Retinal pigment epithelial cell (primary cell): ENCODE measurements around the gene PRICKLE3.

Experiments
- DNase-seq: peaks from one replicate; pipeline ENCODE4 v3.0.0-alpha.2; 2010; ENCODE audit warnings: low read depth
- H3K4me3 ChIP-seq: 2 replicates; pipeline ENCODE4 v1.5.1; 2011; ENCODE audit warnings: mild to moderate bottlenecking, low read length, control low read depth, moderate library complexity
- TF ChIP-seq, protein P1 (sequence below): conservative IDR thresholded peaks from 2 replicates; pipeline ENCODE4 v1.5.1; 2011; ENCODE audit warnings: low read depth, low read length, control low read depth, inconsistent platforms

PRICKLE3 gene

DNA sequence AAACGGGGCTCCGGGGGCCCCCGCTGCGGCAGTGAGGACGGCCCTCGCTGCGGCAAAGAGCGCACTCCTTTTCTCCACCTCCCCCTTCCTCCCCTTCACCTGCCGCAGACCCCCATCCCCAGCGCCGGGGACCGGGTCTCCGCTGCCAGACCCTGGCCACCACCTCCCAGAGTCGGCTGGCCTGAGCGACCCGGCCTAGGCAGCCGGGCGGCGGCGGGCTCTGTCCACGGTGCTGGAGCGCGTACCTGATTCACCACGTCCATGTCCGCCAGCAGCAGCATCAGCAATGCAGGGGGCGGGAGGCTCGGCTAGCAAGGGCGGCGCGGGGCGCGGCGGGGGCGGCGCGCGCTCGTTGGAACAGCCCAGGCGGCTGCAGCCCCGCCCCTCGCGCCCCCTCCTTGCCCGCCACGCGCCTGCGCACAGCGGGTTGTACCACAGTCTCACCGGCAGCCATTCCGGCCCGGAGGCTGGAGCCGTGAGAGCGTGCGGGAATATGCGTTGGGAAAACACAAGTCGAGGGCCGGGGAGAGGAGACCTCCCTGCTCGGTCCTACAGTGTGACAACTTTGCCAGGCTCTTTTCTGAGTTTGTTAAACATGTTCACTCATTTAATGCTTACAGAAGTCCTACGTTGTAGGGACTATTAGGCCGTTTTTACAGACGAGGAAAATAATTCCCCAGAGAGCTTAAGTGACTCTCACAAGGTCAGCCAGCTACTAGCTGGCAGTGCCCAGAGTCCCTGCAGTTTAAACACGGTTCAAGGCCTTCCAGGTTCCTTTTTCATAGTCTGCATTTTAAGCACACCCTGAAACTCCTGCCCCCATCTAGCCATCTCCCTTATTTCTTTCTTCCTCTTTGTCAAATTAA lies 14.0 kb upstream of the PRICKLE3 start, which contains the start of gene SYP:
TSS of gene SYP (minus strand) at position 288 of the 866 bp plus-strand sequence. CDS start at position 281, 7 bp downstream.
- H3K4me3 ChIP-seq = peak within 1 kb of the TSS; percentile 35
- DNase-seq = peak; percentile 28
- TF ChIP-seq, protein P1, sequence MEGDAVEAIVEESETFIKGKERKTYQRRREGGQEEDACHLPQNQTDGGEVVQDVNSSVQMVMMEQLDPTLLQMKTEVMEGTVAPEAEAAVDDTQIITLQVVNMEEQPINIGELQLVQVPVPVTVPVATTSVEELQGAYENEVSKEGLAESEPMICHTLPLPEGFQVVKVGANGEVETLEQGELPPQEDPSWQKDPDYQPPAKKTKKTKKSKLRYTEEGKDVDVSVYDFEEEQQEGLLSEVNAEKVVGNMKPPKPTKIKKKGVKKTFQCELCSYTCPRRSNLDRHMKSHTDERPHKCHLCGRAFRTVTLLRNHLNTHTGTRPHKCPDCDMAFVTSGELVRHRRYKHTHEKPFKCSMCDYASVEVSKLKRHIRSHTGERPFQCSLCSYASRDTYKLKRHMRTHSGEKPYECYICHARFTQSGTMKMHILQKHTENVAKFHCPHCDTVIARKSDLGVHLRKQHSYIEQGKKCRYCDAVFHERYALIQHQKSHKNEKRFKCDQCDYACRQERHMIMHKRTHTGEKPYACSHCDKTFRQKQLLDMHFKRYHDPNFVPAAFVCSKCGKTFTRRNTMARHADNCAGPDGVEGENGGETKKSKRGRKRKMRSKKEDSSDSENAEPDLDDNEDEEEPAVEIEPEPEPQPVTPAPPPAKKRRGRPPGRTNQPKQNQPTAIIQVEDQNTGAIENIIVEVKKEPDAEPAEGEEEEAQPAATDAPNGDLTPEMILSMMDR = no peak

DNA sequence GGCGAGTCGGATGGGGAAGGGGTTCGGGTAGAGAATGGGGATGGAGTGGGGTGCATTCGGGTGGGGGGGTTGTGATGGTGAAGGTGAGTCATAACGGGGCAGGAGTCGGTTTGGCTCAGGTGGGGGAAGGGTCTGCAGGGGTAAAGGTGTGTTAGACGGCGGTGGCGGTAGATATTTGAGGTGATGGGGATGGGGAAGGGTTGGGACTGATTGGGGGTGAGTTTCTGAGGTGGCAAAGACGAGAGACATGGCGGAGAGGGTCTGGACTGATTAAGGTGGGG lies 13.1 kb upstream of the PRICKLE3 start:
- no peak overlapping the region for H3K4me3 ChIP-seq
- DNase-seq = no peak
- TF ChIP-seq, protein P1 = no peak

DNA sequence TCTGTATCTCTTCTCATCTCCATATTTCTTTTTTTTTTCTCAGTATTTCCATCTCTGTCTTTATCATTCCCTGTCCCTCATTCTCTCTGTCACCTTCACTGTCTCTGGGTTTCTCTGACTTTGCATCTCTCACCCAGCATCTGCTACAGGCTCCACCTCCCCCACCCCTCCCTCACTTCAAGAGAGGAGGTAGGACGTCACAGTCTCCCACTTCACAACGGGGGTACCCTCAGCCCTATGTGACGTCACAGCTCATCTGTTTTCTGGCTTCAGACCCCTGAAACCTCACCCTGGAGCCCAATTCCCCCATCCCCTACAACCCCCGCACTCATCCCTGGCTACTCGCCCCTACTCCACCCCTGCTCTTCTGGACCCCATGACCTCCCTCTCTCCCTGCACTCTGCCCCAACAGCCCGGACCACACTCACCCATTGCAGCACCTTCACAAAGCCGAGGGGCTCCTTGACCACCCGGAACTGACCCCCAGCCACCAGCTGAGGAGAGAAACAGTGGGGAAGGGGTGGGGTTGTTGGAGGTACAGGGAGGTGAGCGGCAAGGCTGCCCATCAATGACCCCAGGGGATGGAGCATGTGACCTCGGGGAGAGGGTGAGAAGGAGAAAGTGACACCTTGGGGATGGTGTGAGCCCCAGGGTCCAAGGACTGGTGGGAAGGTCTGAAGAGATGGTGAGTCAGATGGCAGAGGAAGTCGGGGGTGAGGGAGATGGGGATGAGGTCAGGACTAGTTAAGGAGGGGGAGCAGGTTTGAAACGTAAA lies 12.6 kb upstream of the PRICKLE3 start:
- no peak overlapping the region for H3K4me3 ChIP-seq
- no peak for DNase-seq
- TF ChIP-seq, protein P1 = no peak

DNA sequence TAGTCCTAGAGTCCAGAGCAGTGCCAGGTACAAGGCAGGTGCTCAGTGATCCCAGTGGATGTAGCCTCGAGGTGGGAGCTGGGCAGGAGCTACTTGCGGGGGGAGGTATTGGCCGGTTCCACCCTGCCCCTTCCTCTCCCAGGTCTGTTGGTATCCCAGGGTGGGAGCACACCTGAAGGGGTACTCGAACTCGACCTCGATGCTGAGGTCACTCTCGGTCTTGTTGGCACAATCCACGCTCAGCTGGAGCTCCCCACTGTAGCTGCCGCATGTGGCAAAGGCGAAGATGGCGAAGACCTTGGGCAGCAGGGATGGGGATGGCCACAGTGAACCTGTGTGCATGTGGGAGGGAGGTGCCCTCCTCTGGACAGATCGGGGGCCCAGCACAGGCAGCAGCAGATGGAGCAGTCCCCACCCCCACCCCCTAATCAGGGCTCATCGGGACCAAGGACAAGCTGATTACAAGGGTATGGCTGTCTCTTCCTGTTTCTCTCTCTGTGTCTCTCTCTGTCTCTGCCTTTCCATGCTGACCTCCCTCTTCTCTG lies 11.4 kb upstream of the PRICKLE3 start:
- no peak for DNase-seq
- no peak overlapping the region for H3K4me3 ChIP-seq
- TF ChIP-seq, protein P1 = no peak

DNA sequence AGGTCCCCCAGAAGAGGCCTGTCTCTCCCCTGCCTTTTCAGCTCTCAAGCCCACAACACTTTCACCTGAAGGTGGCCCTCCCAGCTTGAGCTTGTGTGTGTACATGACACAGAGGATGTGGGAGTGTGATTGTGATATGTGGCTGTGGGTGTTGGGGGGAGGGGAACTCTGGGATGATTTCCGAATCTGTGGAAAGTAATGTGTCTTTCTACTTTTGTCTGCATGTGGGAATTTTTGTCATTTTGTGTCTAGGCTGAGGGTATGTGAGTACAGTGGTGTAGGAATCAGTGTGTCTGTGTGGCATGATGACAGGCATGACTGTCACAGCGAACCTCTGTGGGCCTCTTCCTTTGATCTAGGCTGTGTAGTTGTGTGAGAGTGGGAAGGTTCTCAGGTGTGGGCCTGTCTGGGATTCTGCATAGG lies 7.4 kb upstream of the PRICKLE3 start:
- DNase-seq = no peak
- TF ChIP-seq, protein P1 = no peak
- no peak overlapping the region for H3K4me3 ChIP-seq

DNA sequence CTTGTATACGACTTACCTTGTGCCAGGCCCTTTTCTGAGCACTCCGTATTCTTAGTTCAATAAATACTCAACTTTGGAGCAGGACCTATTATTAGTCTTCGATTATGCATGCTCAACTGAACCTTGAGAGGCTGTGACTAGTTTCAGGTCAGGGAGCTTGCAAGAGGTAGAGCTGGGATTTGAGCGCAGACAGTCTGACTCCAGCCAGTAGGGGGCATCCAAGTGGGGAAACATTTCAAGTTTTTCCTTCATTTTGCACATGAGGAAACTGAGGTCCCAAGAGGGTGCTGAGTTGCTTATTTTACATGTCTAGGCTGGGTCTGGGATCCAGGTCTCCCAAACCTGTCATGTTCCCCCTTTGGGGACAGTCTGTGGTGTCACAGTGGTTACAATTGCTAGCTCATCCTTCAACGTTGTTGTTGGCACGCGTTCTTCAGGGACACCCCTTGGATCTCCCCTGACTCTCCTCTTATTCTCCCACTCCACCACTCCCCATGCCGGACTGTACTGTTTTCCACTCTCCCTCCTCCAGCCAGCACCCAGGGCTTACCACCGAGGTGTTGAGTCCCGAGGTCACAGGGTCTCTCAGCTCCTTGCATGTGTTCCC lies 6.7 kb upstream of the PRICKLE3 start:
- no peak for DNase-seq
- H3K4me3 ChIP-seq = no peak overlapping the region
- TF ChIP-seq, protein P1 = peak; percentile 69
